Hepatocyte (in vitro differentiated cells): ENCODE data around the gene SLC4A3. TPM values are rescaled to one million over a fixed set of nuclear protein-coding genes. Genes with fewer than 3 reads are reported as not detected.
"Not testable (repeated sequence)": the region's sequence is repeated elsewhere in the genome, so short reads cannot be mapped to it uniquely, and the experiment has no call there.

Experiments used
- DNase-seq: peaks from one replicate; pipeline ENCODE4 v3.0.0-alpha.2; 2016; ENCODE audit warnings: low spot score
- H2AFZ ChIP-seq: fragments of 200-600 bp; sonication (generic); 2 replicates; pipeline ENCODE4 v1.6.0; 2016; ENCODE audit warnings: antibody characterized with exemption, mild to moderate bottlenecking
- H3K27ac ChIP-seq: fragments of 200-600 bp; sonication (generic); 2 replicates; pipeline ENCODE4 v1.5.1; 2016; ENCODE audit warnings: mild to moderate bottlenecking
- H3K27me3 ChIP-seq: fragments of 200-600 bp; sonication (generic); 2 replicates; pipeline ENCODE4 v1.6.1; 2016
- H3K36me3 ChIP-seq: fragments of 200-600 bp; sonication (generic); replicated peaks from 2 replicates; pipeline ENCODE4 v1.5.1; 2016; ENCODE audit warnings: low read depth; ENCODE audit not compliant: insufficient read depth
- H3K4me1 ChIP-seq: fragments of 200-600 bp; sonication (generic); 2 replicates; pipeline ENCODE4 v1.5.1; 2016; ENCODE audit warnings: mild to moderate bottlenecking, moderate library complexity; ENCODE audit not compliant: insufficient read depth
- H3K4me2 ChIP-seq: fragments of 200-600 bp; sonication (generic); 2 replicates; pipeline ENCODE4 v1.6.0; 2016
- H3K4me3 ChIP-seq: fragments of 200-600 bp; sonication (generic); 2 replicates; pipeline ENCODE4 v1.5.1; 2016; ENCODE audit warnings: mild to moderate bottlenecking
- H3K79me2 ChIP-seq: fragments of 200-600 bp; sonication (generic); 2 replicates; pipeline ENCODE4 v1.6.0; 2017; ENCODE audit warnings: mild to moderate bottlenecking
- H3K9me2 ChIP-seq: fragments of 200-600 bp; sonication (generic); replicated peaks from 2 replicates; pipeline ENCODE4 v1.6.0; 2017; ENCODE audit warnings: mild to moderate bottlenecking; ENCODE audit not compliant: insufficient read depth
- H3K9me3 ChIP-seq: fragments of 200-600 bp; sonication (generic); 2 replicates; pipeline ENCODE4 v1.5.1; 2016; ENCODE audit warnings: low read depth, mild to moderate bottlenecking
- H4K20me1 ChIP-seq: fragments of 200-600 bp; sonication (generic); 2 replicates; pipeline ENCODE4 v1.6.0; 2016; ENCODE audit warnings: mild to moderate bottlenecking; ENCODE audit not compliant: insufficient read depth, poor library complexity, severe bottlenecking
- CTCF ChIP-seq: fragments of 200-600 bp; sonication (generic); IDR thresholded peaks from 2 replicates; pipeline ENCODE4 v1.5.1; 2016; ENCODE audit warnings: antibody characterized with exemption, mild to moderate bottlenecking; ENCODE audit not compliant: poor library complexity
- EZH2 ChIP-seq: fragments of 200-600 bp; sonication (generic); IDR thresholded peaks from 2 replicates; pipeline ENCODE4 v1.6.1; 2016; ENCODE audit warnings: antibody characterized with exemption, mild to moderate bottlenecking, borderline replicate concordance
- EZH2phosphoT487 ChIP-seq: fragments of 200-600 bp; sonication (generic); IDR thresholded peaks from one replicate; pipeline ENCODE4 v1.6.1; 2018; ENCODE audit warnings: antibody characterized with exemption, mild to moderate bottlenecking, low read depth, moderate library complexity; ENCODE audit not compliant: unreplicated experiment, severe bottlenecking
- WGBS: methylation state at CpG from one replicate; pipeline ENCODE4 v1.1.6; 2016; ENCODE audit warnings: low lambda C conversion rate; ENCODE audit errors: missing lambda C conversion rate; 5-methylcytosine and 5-hydroxymethylcytosine counted together
- polyA plus RNA-seq: library from polyadenylated mRNA; unstranded; fragments of >200 nt; fragmentation: Nextera tagmentation; extraction: Ambion mirVana; gene quantifications from 2 replicates; pipeline ENCODE4 v1.2.1, GENCODE V29; 2016
- total RNA-seq: library from RNA; depleted of rRNA; stranded (reverse); fragments of >200 nt; gene quantifications from 2 replicates; pipeline ENCODE4 v1.2.3, GENCODE V29; 2014

The SLC4A3 gene
- total and polyA plus RNA-seq, 2 experiments from 2014 or later, result 3.0 to 8.1 TPM

GRCh38 chr2:219648176-219648575, 20.7 kb downstream of the SLC4A3 start:
- no peaks in the 10 kb centered on the region for H3K36me3 ChIP-seq
- peaks cover 5% of the 10 kb centered on the region for H3K27me3 ChIP-seq
- H2AFZ ChIP-seq, result no peak overlapping the region
- no peaks in the 10 kb centered on the region for H3K9me2 ChIP-seq
- no peak overlapping the region for H3K4me3 ChIP-seq
- H3K27ac ChIP-seq, result no peak overlapping the region
- peaks cover 4% of the 10 kb centered on the region for H3K4me1 ChIP-seq
- 83% methylated on average over 2 of the region's 2 CpGs for WGBS
- no peak for DNase-seq
- H4K20me1 ChIP-seq, result no peaks in the 10 kb centered on the region
- no peaks in the 10 kb centered on the region for H3K9me3 ChIP-seq
- TF ChIP-seq EZH2phosphoT487 (no peak), CTCF (no peak)
- H3K79me2 ChIP-seq, result no peaks in the 10 kb centered on the region
- H3K4me2 ChIP-seq, result no peak overlapping the region

- Histone ChIP-seq H3K36me3 (no peaks in the 10 kb centered on the region), H3K9me2 (no peaks in the 10 kb centered on the region), H3K27me3 (peaks cover 5% of the 10 kb centered on the region), H4K20me1 (no peaks in the 10 kb centered on the region), H2AFZ (no peak overlapping the region), H3K9me3 (no peaks in the 10 kb centered on the region), H3K4me3 (no peak overlapping the region), H3K4me1 (peaks cover 4% of the 10 kb centered on the region), H3K27ac (no peak overlapping the region), H3K4me2 (no peak overlapping the region), H3K79me2 (no peaks in the 10 kb centered on the region)
- no peak for DNase-seq
- TF ChIP-seq EZH2, result no peak
- no peak for TF ChIP-seq CTCF
- TF ChIP-seq EZH2phosphoT487, result no peak
- WGBS, result 84% methylated on average over 4 of the region's 4 CpGs
Observed at GRCh38 chr2:219648963-219649362, 21.5 kb downstream of the SLC4A3 start.

- no peak for DNase-seq
- Histone ChIP-seq H2AFZ (no peak overlapping the region), H3K4me3 (no peak overlapping the region), H3K9me2 (no peaks in the 10 kb centered on the region), H3K4me1 (no peaks in the 10 kb centered on the region), H4K20me1 (no peaks in the 10 kb centered on the region), H3K36me3 (no peaks in the 10 kb centered on the region), H3K4me2 (no peak overlapping the region), H3K27me3 (peaks cover 5% of the 10 kb centered on the region), H3K9me3 (no peaks in the 10 kb centered on the region), H3K79me2 (no peaks in the 10 kb centered on the region), H3K27ac (no peak overlapping the region)
- 68% methylated on average over 8 of the region's 8 CpGs for WGBS
- TF ChIP-seq EZH2, result no peak
- no peak for TF ChIP-seq EZH2phosphoT487
- TF ChIP-seq CTCF, result no peak
Observed at GRCh38 chr2:219650426-219651248, 23.2 kb downstream of the SLC4A3 start.

- DNase-seq, H2AFZ ChIP-seq, H3K4me1 ChIP-seq, H3K79me2 ChIP-seq, H3K36me3 ChIP-seq, H3K4me3 ChIP-seq, H4K20me1 ChIP-seq, H3K9me2 ChIP-seq, H3K27me3 ChIP-seq, H3K9me3 ChIP-seq, H3K4me2 ChIP-seq, H3K27ac ChIP-seq: not testable (repeated sequence)
- 81% methylated on average over 6 of the region's 6 CpGs for WGBS
Observed at GRCh38 chr2:219651656-219652055, 24.2 kb downstream of the SLC4A3 start.
